Adipocyte (in vitro differentiated cells): ENCODE results near the gene TTC13.
A peak's percentile ranks its signal among the peaks of the same experiment; 100 is the strongest.

Source experiments
- DNase-seq: peaks from one replicate; pipeline ENCODE4 v3.0.0-alpha.2; 2015; ENCODE audit warnings: low read depth
- H3K27me3 ChIP-seq: replicated peaks from 2 replicates; pipeline ENCODE4 v1.7.0; 2013; ENCODE audit warnings: mild to moderate bottlenecking, low read length, moderate library complexity; ENCODE audit not compliant: control insufficient read depth, insufficient read depth
- H3K36me3 ChIP-seq: 2 replicates; pipeline ENCODE4 v1.7.0; 2013; ENCODE audit warnings: low read length, mild to moderate bottlenecking, moderate library complexity; ENCODE audit not compliant: control insufficient read depth, insufficient read depth, severe bottlenecking
- H3K4me1 ChIP-seq: 2 replicates; pipeline ENCODE4 v1.7.0; 2013; ENCODE audit warnings: mild to moderate bottlenecking, low read length, moderate library complexity; ENCODE audit not compliant: control insufficient read depth, insufficient read depth
- H3K4me3 ChIP-seq: 2 replicates; pipeline ENCODE4 v1.7.0; 2013; ENCODE audit warnings: mild to moderate bottlenecking, low read length, moderate library complexity
- H3K9ac ChIP-seq: 2 replicates; pipeline ENCODE4 v1.7.0; 2013; ENCODE audit warnings: mild to moderate bottlenecking, low read length, moderate library complexity
- H3K9me3 ChIP-seq: 2 replicates; pipeline ENCODE4 v1.7.0; 2013; ENCODE audit warnings: mild to moderate bottlenecking, low read length, moderate library complexity; ENCODE audit not compliant: control insufficient read depth

Gene TTC13

DNA sequence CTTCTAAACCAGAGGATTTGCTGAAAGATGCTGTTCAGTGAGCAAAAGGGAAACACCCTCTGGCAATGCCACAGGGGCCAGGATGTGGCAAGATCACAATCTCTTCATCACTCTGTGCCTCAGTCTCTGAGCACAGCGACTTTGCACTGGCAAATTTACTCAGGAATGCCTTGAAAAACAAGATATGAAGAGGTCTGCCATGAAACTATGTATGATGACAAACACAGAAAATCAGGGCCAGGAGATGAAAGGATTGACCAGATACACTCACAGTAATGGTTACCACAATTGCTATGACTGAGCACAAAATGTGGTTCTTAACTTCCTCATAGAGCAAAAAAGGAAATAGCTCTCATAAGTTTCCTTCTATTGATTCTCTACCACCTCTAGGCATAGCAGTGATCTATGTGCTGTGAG is 5.8 kb downstream of the TTC13 start:
- no peaks in the 10 kb centered on the region for H3K9me3 ChIP-seq
- H3K27me3 ChIP-seq, result no peaks in the 10 kb centered on the region
- H3K4me1 ChIP-seq, result peaks cover 13% of the 10 kb centered on the region
- no peak overlapping the region for H3K9ac ChIP-seq
- H3K36me3 ChIP-seq, result peaks cover 7% of the 10 kb centered on the region
- DNase-seq, result peak; percentile 52
- no peak overlapping the region for H3K4me3 ChIP-seq

DNA sequence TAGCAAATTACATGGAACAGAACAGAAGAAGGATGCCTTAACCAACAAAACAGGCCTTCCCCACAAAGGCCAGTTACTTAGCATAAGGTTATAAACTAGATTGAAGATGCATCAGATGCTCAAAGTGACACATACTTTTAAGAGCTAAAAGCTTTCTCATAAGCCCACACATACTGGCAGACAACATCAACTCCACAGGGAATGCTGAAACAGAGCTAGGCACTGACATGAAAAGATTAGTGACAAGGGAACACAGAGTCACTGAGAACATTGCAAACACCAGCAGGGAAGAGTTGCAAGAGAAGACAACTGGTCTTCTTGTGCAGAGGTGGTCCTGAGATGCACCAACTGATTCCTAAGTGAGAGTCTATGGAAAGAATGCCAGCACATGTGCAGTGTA is 6.9 kb downstream of the TTC13 start:
- Histone ChIP-seq H3K9ac (no peak overlapping the region), H3K4me3 (no peak overlapping the region), H3K27me3 (no peaks in the 10 kb centered on the region), H3K4me1 (peaks cover 8% of the 10 kb centered on the region), H3K9me3 (no peaks in the 10 kb centered on the region), H3K36me3 (peaks cover 7% of the 10 kb centered on the region)
- no peak for DNase-seq

GRCh38 chr1:230970432-230970831 is 8.2 kb downstream of the TTC13 start:
- no peak for DNase-seq
- no peaks in the 10 kb centered on the region for H3K27me3 ChIP-seq
- peaks cover 8% of the 10 kb centered on the region for H3K4me1 ChIP-seq

DNA sequence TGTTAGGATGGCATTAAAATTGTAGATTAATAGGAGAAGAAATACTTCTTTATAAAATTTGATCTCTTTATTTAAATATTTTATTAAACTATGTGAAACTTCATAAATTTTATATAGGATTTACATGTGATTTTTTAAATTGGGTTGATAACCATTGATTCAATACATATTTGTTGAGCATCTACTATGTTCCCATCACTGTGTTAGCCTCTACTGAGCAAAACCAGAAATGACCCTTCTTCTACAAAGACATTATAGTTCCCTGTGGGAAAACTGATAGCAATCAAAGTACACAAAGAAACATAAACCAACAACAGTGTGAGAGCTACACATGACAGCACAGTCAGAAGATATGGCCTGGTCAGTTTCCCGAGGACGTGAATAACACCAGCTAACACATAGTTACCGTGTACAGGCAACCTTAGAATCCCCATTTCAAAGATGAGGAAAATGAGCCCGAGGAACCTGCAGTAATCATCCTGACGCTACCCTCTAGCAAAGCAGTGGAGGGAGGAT is 12.2 kb downstream of the TTC13 start:
- Histone ChIP-seq H3K36me3 (no peaks in the 10 kb centered on the region), H3K9ac (no peak overlapping the region), H3K27me3 (no peaks in the 10 kb centered on the region), H3K9me3 (no peaks in the 10 kb centered on the region), H3K4me1 (peaks cover 2% of the 10 kb centered on the region), H3K4me3 (no peak overlapping the region)
- no peak for DNase-seq

More at GRCh38 chr1:230970432-230970831, 8.2 kb downstream of the TTC13 start:
- Histone ChIP-seq H3K9me3 (no peaks in the 10 kb centered on the region), H3K36me3 (no peaks in the 10 kb centered on the region), H3K9ac (no peak overlapping the region), H3K4me3 (no peak overlapping the region)

GRCh38 chr1:230965535-230965934 is 13.1 kb downstream of the TTC13 start:
- Histone ChIP-seq H3K4me1 (no peaks in the 10 kb centered on the region), H3K4me3 (no peak overlapping the region), H3K9ac (no peak overlapping the region), H3K27me3 (no peaks in the 10 kb centered on the region), H3K36me3 (no peaks in the 10 kb centered on the region), H3K9me3 (no peaks in the 10 kb centered on the region)
- no peak for DNase-seq

GRCh38 chr1:230964896-230965295 is 13.8 kb downstream of the TTC13 start:
- no peak for DNase-seq
- H3K36me3 ChIP-seq, result no peaks in the 10 kb centered on the region
- H3K4me1 ChIP-seq, result no peaks in the 10 kb centered on the region
- H3K9ac ChIP-seq, result no peak overlapping the region
- H3K27me3 ChIP-seq, result no peaks in the 10 kb centered on the region
- H3K9me3 ChIP-seq, result no peaks in the 10 kb centered on the region
- no peak overlapping the region for H3K4me3 ChIP-seq

DNA sequence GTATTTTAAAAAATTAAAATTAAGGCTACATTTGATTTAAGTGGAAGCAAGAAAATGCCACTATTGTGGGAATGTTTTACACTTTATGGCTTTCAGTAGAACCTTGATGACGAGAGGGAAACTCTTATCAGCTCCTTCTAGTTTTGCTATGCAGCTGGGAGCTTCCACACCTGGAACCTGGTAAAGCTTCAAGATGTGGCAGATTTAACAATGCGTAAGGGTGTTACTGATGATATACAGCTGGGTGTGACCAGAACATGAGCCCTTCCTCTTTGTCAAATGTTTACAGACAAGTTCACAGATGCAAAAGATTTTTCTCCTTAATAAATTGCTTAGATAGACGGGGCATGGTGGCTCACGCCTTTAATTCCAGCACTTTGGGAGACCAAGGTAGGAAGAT is 20.3 kb downstream of the TTC13 start:
- Histone ChIP-seq H3K4me1 (no peaks in the 10 kb centered on the region), H3K4me3 (no peak overlapping the region), H3K9me3 (no peaks in the 10 kb centered on the region), H3K9ac (no peak overlapping the region), H3K36me3 (peaks cover 16% of the 10 kb centered on the region), H3K27me3 (no peaks in the 10 kb centered on the region)
- DNase-seq, result no peak

GRCh38 chr1:230957580-230957989 is 21.1 kb downstream of the TTC13 start:
- Histone ChIP-seq H3K4me3 (no peak overlapping the region), H3K9me3 (no peaks in the 10 kb centered on the region), H3K9ac (no peak overlapping the region), H3K36me3 (peaks cover 18% of the 10 kb centered on the region), H3K27me3 (no peaks in the 10 kb centered on the region), H3K4me1 (no peaks in the 10 kb centered on the region)
- no peak for DNase-seq

- Histone ChIP-seq H3K9ac (no peak overlapping the region), H3K27me3 (no peaks in the 10 kb centered on the region), H3K9me3 (no peaks in the 10 kb centered on the region), H3K4me1 (peaks cover 4% of the 10 kb centered on the region), H3K36me3 (peaks cover 6% of the 10 kb centered on the region), H3K4me3 (no peak overlapping the region)
- no peak for DNase-seq
Measured at GRCh38 chr1:230950404-230950803, 28.3 kb downstream of the TTC13 start.

- H3K36me3 ChIP-seq, result peaks cover 10% of the 10 kb centered on the region
- H3K4me1 ChIP-seq, result peaks cover 4% of the 10 kb centered on the region
- DNase-seq, result no peak
- H3K9me3 ChIP-seq, result no peaks in the 10 kb centered on the region
- no peaks in the 10 kb centered on the region for H3K27me3 ChIP-seq
- no peak overlapping the region for H3K4me3 ChIP-seq
- H3K9ac ChIP-seq, result no peak overlapping the region
Measured at GRCh38 chr1:230948903-230949302, 29.8 kb downstream of the TTC13 start.

DNA sequence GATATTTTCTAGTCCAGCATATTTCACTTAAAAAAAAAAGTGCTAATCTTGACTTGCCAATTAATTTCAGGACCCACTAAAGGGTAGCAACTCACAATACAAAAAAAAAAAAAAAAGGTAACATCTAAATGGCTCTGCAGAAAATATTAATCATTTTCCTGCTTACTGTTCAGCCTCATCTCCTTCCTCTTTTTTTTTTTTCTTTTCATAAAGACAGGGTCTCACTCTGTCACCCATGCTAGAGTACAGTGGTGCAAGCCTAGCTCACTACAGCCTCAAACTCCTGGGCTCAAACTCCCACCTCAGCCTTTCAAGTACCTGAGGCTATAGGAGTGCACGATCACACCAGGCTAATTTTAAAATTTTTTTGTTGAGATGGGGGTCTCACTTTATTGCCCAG is 30.4 kb downstream of the TTC13 start:
- Histone ChIP-seq H3K9ac (no peak overlapping the region), H3K27me3 (no peaks in the 10 kb centered on the region), H3K9me3 (no peaks in the 10 kb centered on the region), H3K36me3 (peaks cover 7% of the 10 kb centered on the region), H3K4me3 (no peak overlapping the region), H3K4me1 (peaks cover 4% of the 10 kb centered on the region)
- no peak for DNase-seq

GRCh38 chr1:230943048-230943593 is 35.5 kb downstream of the TTC13 start:
- Histone ChIP-seq H3K27me3 (no peaks in the 10 kb centered on the region), H3K4me1 (peaks cover 26% of the 10 kb centered on the region), H3K4me3 (no peak overlapping the region), H3K36me3 (peaks cover 5% of the 10 kb centered on the region), H3K9me3 (no peaks in the 10 kb centered on the region), H3K9ac (no peak overlapping the region)
- no peak for DNase-seq
